CD4-positive, alpha-beta T cell treated with Interleukin-12 subunit alpha and Interleukin-12 subunit beta, for 1 hour (primary cell): ENCODE results near the gene EEF2K.
"Not testable (repeated sequence)": the region's sequence is repeated elsewhere in the genome, so short reads cannot be mapped to it uniquely, and the experiment has no call there.

ENCODE experiments used
- DNase-seq: peaks from one replicate; pipeline ENCODE4 v3.0.0-alpha.2; 2020

The EEF2K gene

GRCh38 chr16:22297114-22297870, 91.2 kb downstream of the EEF2K start, which contains the start of gene POLR3E:
Gene POLR3E (plus strand): TSS chr16:22297409. CDS start chr16:22302969, 5,560 bp downstream.
- DNase-seq = peak; percentile 100

- DNase-seq = peak; percentile 84
Observed at GRCh38 chr16:22297871-22298733, 92.0 kb downstream of the EEF2K start.

- DNase-seq = no peak
Observed at GRCh38 chr16:22299036-22299435, 93.0 kb downstream of the EEF2K start.

GRCh38 chr16:22300427-22301071, 94.5 kb downstream of the EEF2K start:
- DNase-seq = peak; percentile 48

- not testable (repeated sequence) for DNase-seq
Observed at GRCh38 chr16:22301423-22301822, 95.3 kb downstream of the EEF2K start.

GRCh38 chr16:22302776-22303363, 96.8 kb downstream of the EEF2K start:
- no peak for DNase-seq

- DNase-seq = no peak
Observed at GRCh38 chr16:22304411-22304810, 98.3 kb downstream of the EEF2K start.

- no peak for DNase-seq
Observed at GRCh38 chr16:22306788-22307187, 100.7 kb downstream of the EEF2K start.

- no peak for DNase-seq
Observed at GRCh38 chr16:22307838-22308237, 101.8 kb downstream of the EEF2K start.

GRCh38 chr16:22308824-22309520, 102.9 kb downstream of the EEF2K start:
- no peak for DNase-seq

GRCh38 chr16:22311520-22311919, 105.4 kb downstream of the EEF2K start:
- no peak for DNase-seq

- DNase-seq = no peak
Observed at GRCh38 chr16:22312897-22313781, 107.1 kb downstream of the EEF2K start.

GRCh38 chr16:22313876-22314470, 107.9 kb downstream of the EEF2K start:
- no peak for DNase-seq

GRCh38 chr16:22314661-22315626, 108.9 kb downstream of the EEF2K start:
- DNase-seq = no peak

GRCh38 chr16:22315979-22316378, 109.9 kb downstream of the EEF2K start:
- DNase-seq = no peak

- DNase-seq = no peak
Observed at GRCh38 chr16:22316411-22316811, 110.3 kb downstream of the EEF2K start.

GRCh38 chr16:22317001-22317530, 111.0 kb downstream of the EEF2K start:
- DNase-seq = no peak

GRCh38 chr16:22317625-22318024, 111.5 kb downstream of the EEF2K start:
- DNase-seq = no peak

- peak; percentile 65 for DNase-seq
Observed at GRCh38 chr16:22318690-22319358, 112.7 kb downstream of the EEF2K start.
